Mucosa of stomach (tissue), 1 donor: ENCODE results near the gene IQSEC2.

Experiments
- H3K27me3 ChIP-seq: one replicate; pipeline ENCODE4 v1.7.0; 2013; ENCODE audit warnings: mild to moderate bottlenecking, low read length; ENCODE audit not compliant: control insufficient read depth, insufficient read depth
- H3K36me3 ChIP-seq: one replicate; pipeline ENCODE4 v1.7.0; 2013; ENCODE audit warnings: low read length; ENCODE audit not compliant: control insufficient read depth, insufficient read depth
- H3K4me1 ChIP-seq: one replicate; pipeline ENCODE4 v1.7.0; 2013; ENCODE audit warnings: mild to moderate bottlenecking, low read length; ENCODE audit not compliant: control insufficient read depth, insufficient read depth
- H3K4me3 ChIP-seq: one replicate; pipeline ENCODE4 v1.7.0; 2013; ENCODE audit warnings: low read length
- H3K9ac ChIP-seq: one replicate; pipeline ENCODE4 v1.7.0; 2013; ENCODE audit warnings: mild to moderate bottlenecking, low read length, moderate library complexity
- H3K9me3 ChIP-seq: one replicate; pipeline ENCODE4 v1.7.0; 2013; ENCODE audit warnings: mild to moderate bottlenecking, low read length, moderate library complexity; ENCODE audit not compliant: control insufficient read depth
- donor health status: Pancreatic carcinoma.

The IQSEC2 gene

GRCh38 chrX:53257670-53258423, 23.5 kb downstream of the IQSEC2 start:
- Histone ChIP-seq H3K9ac (no peak overlapping the region), H3K4me1 (peaks cover 5% of the 10 kb centered on the region), H3K27me3 (no peaks in the 10 kb centered on the region), H3K9me3 (no peaks in the 10 kb centered on the region), H3K4me3 (no peak overlapping the region), H3K36me3 (no peaks in the 10 kb centered on the region)

- no peak overlapping the region for H3K9ac ChIP-seq
- H3K4me1 ChIP-seq = no peaks in the 10 kb centered on the region
- no peaks in the 10 kb centered on the region for H3K9me3 ChIP-seq
- no peaks in the 10 kb centered on the region for H3K36me3 ChIP-seq
- no peak overlapping the region for H3K4me3 ChIP-seq
- no peaks in the 10 kb centered on the region for H3K27me3 ChIP-seq
Measured at GRCh38 chrX:53257166-53257565, 24.2 kb downstream of the IQSEC2 start.

GRCh38 chrX:53256446-53257041, 24.8 kb downstream of the IQSEC2 start:
- no peaks in the 10 kb centered on the region for H3K36me3 ChIP-seq
- no peak overlapping the region for H3K9ac ChIP-seq
- H3K4me3 ChIP-seq = no peak overlapping the region
- no peaks in the 10 kb centered on the region for H3K4me1 ChIP-seq
- H3K9me3 ChIP-seq = no peaks in the 10 kb centered on the region
- no peaks in the 10 kb centered on the region for H3K27me3 ChIP-seq

DNA sequence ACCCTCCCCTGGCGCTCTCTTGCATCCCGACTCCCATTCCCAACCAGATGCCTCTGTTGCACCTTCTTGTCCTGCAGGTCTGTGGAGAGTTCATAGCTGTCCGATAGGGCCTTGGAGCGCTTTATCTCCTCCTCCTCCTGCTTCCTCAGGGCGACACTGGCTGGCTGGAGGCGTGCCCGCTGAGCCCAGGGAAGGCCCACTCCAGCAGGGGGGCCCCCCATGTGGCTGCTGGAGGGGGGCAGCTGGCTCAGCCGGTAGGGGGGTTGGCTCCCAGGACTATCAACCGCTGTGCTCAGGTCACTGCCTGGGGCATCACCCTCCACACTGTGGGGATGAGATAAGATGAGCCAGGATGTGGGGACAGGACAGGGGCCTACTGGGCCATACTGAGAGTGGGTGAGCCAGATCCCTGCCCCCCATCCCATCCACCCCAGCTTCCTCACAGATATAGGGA, 25.6 kb downstream of the IQSEC2 start:
- no peak overlapping the region for H3K4me3 ChIP-seq
- H3K4me1 ChIP-seq = no peaks in the 10 kb centered on the region
- no peaks in the 10 kb centered on the region for H3K9me3 ChIP-seq
- H3K9ac ChIP-seq = no peak overlapping the region
- H3K27me3 ChIP-seq = no peaks in the 10 kb centered on the region
- H3K36me3 ChIP-seq = no peaks in the 10 kb centered on the region

DNA sequence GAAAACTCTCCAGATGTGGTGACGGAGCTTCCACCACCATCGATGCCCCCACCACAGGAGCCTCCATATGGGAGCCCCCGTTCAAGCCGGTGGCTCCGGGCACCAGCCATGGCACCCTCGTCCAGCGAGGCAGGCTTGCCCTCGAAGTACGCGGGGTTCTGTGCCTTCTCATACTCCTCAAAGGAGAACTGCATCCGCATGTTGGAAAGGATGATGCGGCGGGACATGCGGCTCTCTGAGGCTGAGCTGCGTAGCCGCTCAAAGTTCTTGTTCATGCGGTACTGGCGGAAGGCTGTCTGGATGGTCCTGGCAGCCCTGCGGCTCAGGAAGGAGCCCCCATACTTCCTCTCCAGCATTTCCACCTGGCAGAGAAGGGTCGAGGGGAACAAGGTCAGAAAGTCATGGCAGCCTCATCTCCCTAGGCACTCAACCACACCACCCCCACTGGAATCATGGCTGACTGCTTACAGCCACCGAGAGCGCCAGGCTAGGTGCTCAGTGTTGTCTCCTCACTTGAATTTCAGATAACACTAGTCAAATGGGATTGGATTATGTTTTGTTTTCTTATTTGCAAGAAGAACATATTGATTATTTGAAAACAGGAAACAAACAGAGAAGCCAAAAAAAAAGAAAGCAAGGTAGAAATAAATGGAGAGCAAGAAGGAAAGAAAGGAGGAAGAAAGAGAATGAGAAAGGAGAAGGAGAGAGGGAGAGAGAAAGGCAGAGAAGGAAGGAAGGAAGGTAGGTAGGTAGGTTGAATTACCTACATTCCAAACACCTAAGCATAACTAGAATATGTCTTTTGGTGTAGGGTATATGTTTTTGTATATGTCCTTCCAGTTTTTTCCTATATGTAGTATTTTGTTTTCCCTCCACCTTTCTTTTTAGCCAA, 26.6 kb downstream of the IQSEC2 start:
- Histone ChIP-seq H3K27me3 (no peaks in the 10 kb centered on the region), H3K9me3 (no peaks in the 10 kb centered on the region), H3K9ac (no peak overlapping the region), H3K4me1 (no peaks in the 10 kb centered on the region), H3K4me3 (no peak overlapping the region), H3K36me3 (no peaks in the 10 kb centered on the region)

- Histone ChIP-seq H3K9ac (no peak overlapping the region), H3K36me3 (no peaks in the 10 kb centered on the region), H3K4me1 (no peaks in the 10 kb centered on the region), H3K27me3 (no peaks in the 10 kb centered on the region), H3K9me3 (no peaks in the 10 kb centered on the region), H3K4me3 (no peak overlapping the region)
Measured at GRCh38 chrX:53253293-53254020, 27.9 kb downstream of the IQSEC2 start.

DNA sequence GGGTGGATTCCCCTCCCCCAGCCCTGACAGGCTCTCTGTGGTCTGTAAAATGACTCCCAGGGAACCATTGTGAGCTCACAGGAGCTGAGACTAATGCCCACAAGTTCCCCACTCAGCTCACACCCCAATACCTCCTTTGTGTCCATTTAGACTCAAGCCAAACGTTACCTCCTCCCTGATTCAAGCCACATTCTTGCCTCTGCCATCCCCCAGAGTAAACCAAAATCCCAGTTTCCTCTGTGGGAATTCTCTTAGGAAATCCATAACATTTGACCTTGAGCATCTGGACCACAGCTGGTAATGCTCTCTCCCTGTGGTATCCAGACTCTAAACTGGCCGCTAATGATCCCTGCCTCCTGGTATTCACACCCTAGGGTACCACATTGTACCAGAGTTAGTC, 30.1 kb downstream of the IQSEC2 start:
- no peaks in the 10 kb centered on the region for H3K9me3 ChIP-seq
- no peak overlapping the region for H3K4me3 ChIP-seq
- H3K9ac ChIP-seq = no peak overlapping the region
- no peaks in the 10 kb centered on the region for H3K27me3 ChIP-seq
- no peaks in the 10 kb centered on the region for H3K36me3 ChIP-seq
- no peaks in the 10 kb centered on the region for H3K4me1 ChIP-seq

- Histone ChIP-seq H3K4me3 (no peak overlapping the region), H3K27me3 (no peaks in the 10 kb centered on the region), H3K9ac (no peak overlapping the region), H3K4me1 (no peaks in the 10 kb centered on the region), H3K36me3 (no peaks in the 10 kb centered on the region), H3K9me3 (no peaks in the 10 kb centered on the region)
Measured at GRCh38 chrX:53250556-53250955, 30.8 kb downstream of the IQSEC2 start.

- no peak overlapping the region for H3K4me3 ChIP-seq
- H3K9ac ChIP-seq = no peak overlapping the region
- H3K36me3 ChIP-seq = no peaks in the 10 kb centered on the region
- H3K27me3 ChIP-seq = no peaks in the 10 kb centered on the region
- no peaks in the 10 kb centered on the region for H3K4me1 ChIP-seq
- no peaks in the 10 kb centered on the region for H3K9me3 ChIP-seq
Measured at GRCh38 chrX:53249408-53250042, 31.9 kb downstream of the IQSEC2 start.

DNA sequence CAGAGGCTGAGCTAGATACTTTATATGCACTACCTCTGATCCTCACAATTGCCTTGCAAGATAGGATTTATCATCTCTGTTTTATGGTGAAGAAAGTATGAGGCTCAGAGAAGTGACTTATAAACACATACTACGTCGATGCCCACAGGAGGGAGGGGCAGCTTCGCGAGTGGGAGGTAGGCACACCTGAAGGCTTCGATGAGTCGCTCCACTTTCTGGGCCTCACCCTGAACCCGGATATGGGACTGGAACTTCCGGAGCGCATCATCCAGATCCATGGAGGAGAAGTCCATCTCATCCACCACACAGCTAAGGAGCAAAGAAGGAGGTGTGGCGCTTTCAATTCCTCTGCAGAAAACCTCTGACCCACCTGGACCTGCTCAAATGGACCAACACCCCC, 33.5 kb downstream of the IQSEC2 start:
- Histone ChIP-seq H3K27me3 (no peaks in the 10 kb centered on the region), H3K9me3 (no peaks in the 10 kb centered on the region), H3K36me3 (no peaks in the 10 kb centered on the region), H3K4me3 (no peak overlapping the region), H3K4me1 (no peaks in the 10 kb centered on the region), H3K9ac (no peak overlapping the region)

GRCh38 chrX:53246231-53246630, 35.2 kb downstream of the IQSEC2 start:
- H3K4me3 ChIP-seq = no peak overlapping the region
- no peaks in the 10 kb centered on the region for H3K9me3 ChIP-seq
- no peaks in the 10 kb centered on the region for H3K27me3 ChIP-seq
- H3K4me1 ChIP-seq = no peaks in the 10 kb centered on the region
- H3K36me3 ChIP-seq = no peaks in the 10 kb centered on the region
- H3K9ac ChIP-seq = no peak overlapping the region
